SK-N-MC (cell line): ENCODE measurements around the gene INPP5A.

Experiments used
- EZH2 ChIP-seq: fragments of 200-600 bp; sonication (generic); IDR thresholded peaks from one replicate; pipeline ENCODE4 v1.6.1; 2017; ENCODE audit warnings: antibody characterized with exemption
- FOXP2 ChIP-seq: optimal IDR thresholded peaks from 2 replicates; pipeline ENCODE3; 2011; ENCODE audit warnings: mild to moderate bottlenecking, moderate library complexity; ENCODE audit not compliant: insufficient read depth; ENCODE audit errors: extremely low read length, control extremely low read depth
- POLR2AphosphoS5 ChIP-seq: IDR thresholded peaks from 2 replicates; pipeline ENCODE4 v1.6.1; 2012; ENCODE audit warnings: mild to moderate bottlenecking, low read depth, low read length, borderline replicate concordance

- no peak for TF ChIP-seq EZH2
- TF ChIP-seq FOXP2 = no peak
- no peak for TF ChIP-seq POLR2AphosphoS5
These were observed 4.6 kb upstream of the INPP5A start for GRCh38 chr10:132532749-132533560.
